GM12878 (cell line): ENCODE measurements around the gene DMD. TPM values are rescaled to one million over a fixed set of nuclear protein-coding genes. Genes with fewer than 3 reads are reported as not detected.

Experiments used
- ATAC-seq: fragments of 200-7000 bp; cut with Tn5 transposase; 3 replicates; pipeline ENCODE4 v1.9.1; 2020; ENCODE audit warnings: mild to moderate bottlenecking, moderate library complexity
- BruUV-seq: library from RNA; stranded (reverse); fragments of 400-500 nt; replicated peaks from 2 replicates; lab custom pipeline; 2021; lab: Mats Ljungman, UMichigan
- CTCF ChIA-PET: fragments of 300-600 bp; sonication (Branson Sonifier 250); formaldehyde crosslinking; extraction: SDS; loops from one replicate; lab custom pipeline; 2021; ENCODE audit warnings: inconsistent platforms; lab: Yijun Ruan, JAX
- POLR2A ChIA-PET: fragments of 350-600 bp; formaldehyde crosslinking; extraction: SDS; loops from one replicate; lab custom pipeline; 2021; ENCODE audit warnings: inconsistent platforms; lab: Charles Lee
- RAD21 ChIA-PET: fragments of 300-600 bp; sonication (Branson Sonifier 250); formaldehyde crosslinking; loops from one replicate; lab custom pipeline; 2023; ENCODE audit warnings: antibody characterized with exemption; ENCODE audit not compliant: unreplicated experiment; lab: Charles Lee
- SMC1A ChIA-PET: fragments of 300-600 bp; sonication (Branson Sonifier 250); formaldehyde crosslinking; loops from one replicate; lab custom pipeline; 2023; ENCODE audit not compliant: unreplicated experiment, uncharacterized antibody; lab: Charles Lee
- DNase-seq: peaks from one replicate; pipeline ENCODE4 v3.0.0-alpha.2; 2011; ENCODE audit warnings: low read depth, low spot score
- FAIRE-seq: peaks from 3 replicates; lab custom pipeline; 2011; peaks lifted over from hg19 to GRCh38; lab: Jason Lieb, UNC
- H2AFZ ChIP-seq: 2 replicates; pipeline ENCODE4 v1.6.0; 2011; ENCODE audit warnings: low read depth, low read length, control low read depth; ENCODE audit not compliant: control insufficient read depth
- H3K27ac ChIP-seq: 2 replicates; pipeline ENCODE4 v1.5.1; 2011; ENCODE audit warnings: control low read depth; ENCODE audit not compliant: control insufficient read depth, insufficient read depth
- H3K27me3 ChIP-seq, 2 experiments: replicated peaks in 1 of 2; 2 replicates each; pipeline versions ENCODE4 v1.6.0 to v1.6.1; 2011; ENCODE audit warnings: low read length in 1 of 2; ENCODE audit not compliant: control insufficient read depth in 2 of 2, insufficient read depth in 2 of 2
- H3K36me3 ChIP-seq, 2 experiments: 2 replicates each; pipeline ENCODE4 v1.5.1; 2011; ENCODE audit warnings: low read length in 1 of 2; ENCODE audit not compliant: control insufficient read depth in 2 of 2, insufficient read depth in 2 of 2
- H3K4me1 ChIP-seq: 2 replicates; pipeline ENCODE4 v1.6.1; 2011; ENCODE audit warnings: mild to moderate bottlenecking, low read length, moderate library complexity, mixed read lengths; ENCODE audit not compliant: control insufficient read depth, insufficient read depth
- H3K4me2 ChIP-seq: 2 replicates; pipeline ENCODE4 v1.6.0; 2011; ENCODE audit warnings: control low read depth; ENCODE audit not compliant: control insufficient read depth, insufficient read depth
- H3K4me3 ChIP-seq: fragments of 200-600 bp; sonication (generic); 2 replicates; pipeline ENCODE4 v1.5.1; 2016
- H3K79me2 ChIP-seq: 2 replicates; pipeline ENCODE4 v1.6.0; 2011; ENCODE audit warnings: low read length; ENCODE audit not compliant: control insufficient read depth, insufficient read depth
- H3K9ac ChIP-seq: 2 replicates; pipeline ENCODE4 v1.8.0; 2011; ENCODE audit warnings: low read length, control low read depth, mixed read lengths; ENCODE audit not compliant: control insufficient read depth, insufficient read depth
- H3K9me3 ChIP-seq: replicated peaks from 3 replicates; pipeline ENCODE4 v1.5.1; 2011; ENCODE audit warnings: mild to moderate bottlenecking, low read length; ENCODE audit not compliant: control insufficient read depth, insufficient read depth
- H4K20me1 ChIP-seq: 2 replicates; pipeline ENCODE4 v1.6.0; 2011; ENCODE audit not compliant: control insufficient read depth, insufficient read depth
- ASH2L ChIP-seq: fragments of 300-600, 200-600 bp; sonication (generic); IDR thresholded peaks from 2 replicates; pipeline ENCODE4 v1.6.1; 2017; ENCODE audit warnings: low read depth, mild to moderate bottlenecking, borderline replicate concordance
- EGR1 ChIP-seq, 2 experiments: IDR thresholded peaks; 1 replicate in 1 of 2; 2 replicates in 1 of 2; pipeline ENCODE4 v1.6.1; 2011 to 2012; ENCODE audit warnings: low read depth in 2 of 2, low read length in 2 of 2, borderline replicate concordance in 1 of 2, mild to moderate bottlenecking in 1 of 2, moderate library complexity in 1 of 2
- ESRRA ChIP-seq: IDR thresholded peaks from 2 replicates; pipeline ENCODE4 v1.6.1; 2012; ENCODE audit warnings: mild to moderate bottlenecking, low read length, improper control_type of control experiment
- IKZF1 ChIP-seq: fragments of 450-650 bp; conservative IDR thresholded peaks from 2 replicates; pipeline ENCODE4 v1.6.1; 2017; ENCODE audit warnings: antibody characterized with exemption, mild to moderate bottlenecking
- IRF5 ChIP-seq: fragments of 450-650 bp; IDR thresholded peaks from 2 replicates; pipeline ENCODE4 v1.6.1; 2017; ENCODE audit warnings: borderline replicate concordance
- KAT2A ChIP-seq: conservative IDR thresholded peaks from 2 replicates; pipeline ENCODE4 v1.6.1; 2011; ENCODE audit warnings: low read depth, low read length; ENCODE audit not compliant: control insufficient read depth
- NR2C2 ChIP-seq: IDR thresholded peaks from 2 replicates; pipeline ENCODE4 v1.6.1; 2011; ENCODE audit warnings: borderline replicate concordance, low read depth; ENCODE audit not compliant: control insufficient read depth, insufficient read length
- RCOR1 ChIP-seq: conservative IDR thresholded peaks from 2 replicates; pipeline ENCODE4 v1.6.1; 2012; ENCODE audit warnings: low read depth, low read length, improper control_type of control experiment
- RELB ChIP-seq: fragments of 450-650 bp; IDR thresholded peaks from 2 replicates; pipeline ENCODE4 v1.6.1; 2017; ENCODE audit warnings: low read depth, mild to moderate bottlenecking, moderate library complexity
- SMC3 ChIP-seq: IDR thresholded peaks from 2 replicates; pipeline ENCODE4 v1.6.1; 2011; ENCODE audit warnings: low read length, improper control_type of control experiment, borderline replicate concordance
- STAT1 ChIP-seq: fragments of 450-650 bp; conservative IDR thresholded peaks from 2 replicates; pipeline ENCODE4 v1.6.1; 2014; ENCODE audit warnings: antibody characterized with exemption, mild to moderate bottlenecking
- TBL1XR1 ChIP-seq: IDR thresholded peaks from 2 replicates; pipeline ENCODE4 v1.6.1; 2012; ENCODE audit warnings: low read depth, low read length, improper control_type of control experiment
- ZBED1 ChIP-seq: IDR thresholded peaks from 2 replicates; pipeline ENCODE4 v1.6.1; 2016; ENCODE audit warnings: borderline replicate concordance
- ZNF24 ChIP-seq: fragments of 450-650 bp; IDR thresholded peaks from 2 replicates; pipeline ENCODE4 v1.6.1; 2017; ENCODE audit warnings: antibody characterized with exemption, mild to moderate bottlenecking
- ZNF687 ChIP-seq: fragments of 450-650 bp; IDR thresholded peaks from 2 replicates; pipeline ENCODE4 v1.6.1; 2017; ENCODE audit warnings: mild to moderate bottlenecking, moderate library complexity
- WGBS: methylation state at CpG from one replicate; pipeline ENCODE4 v1.1.6; 2016; ENCODE audit warnings: low lambda C conversion rate; ENCODE audit not compliant: insufficient replicate concordance, insufficient coverage; ENCODE audit errors: missing lambda C conversion rate; 5-methylcytosine and 5-hydroxymethylcytosine counted together
- in situ Hi-C: fragments of 300-500 bp; cut with MboI; formaldehyde crosslinking; loops from 9 replicates; pipeline ENCODE4 v1.14.3; 2018; ENCODE audit warnings: mixed read lengths
- intact Hi-C: fragments of 100-400 bp; cut with micrococcal nuclease; formaldehyde crosslinking; loops from one replicate; pipeline ENCODE4 v1.14.2; 2022; ENCODE audit not compliant: unreplicated experiment
- polyA plus RNA-seq, 11 experiments: library from polyadenylated mRNA; depleted of rRNA in 4 of 11; unstranded in 6 of 11; stranded (reverse) in 5 of 11; fragments of >200 nt; fragmentation: Nextera tagmentation in 4 of 11; fragmentation: Illumina TruSeq in 1 of 11; extraction: Ambion mirVana in 4 of 11; extraction: Trizol in 1 of 11; gene quantifications; 1 replicate in 1 of 11; 2 replicates in 10 of 11; pipeline versions ENCODE4 v1.2.1 to v1.2.3, GENCODE V29; 2011 to 2016; ENCODE audit warnings: inconsistent platforms in 2 of 11, missing spikeins in 2 of 11, low read depth in 1 of 11
- total RNA-seq, 4 experiments: library from RNA; depleted of rRNA in 3 of 4; stranded (reverse); fragments of >200 nt in 3 of 4; fragmentation: Illumina TruSeq in 1 of 4; extraction: Trizol in 1 of 4; gene quantifications; 2 replicates each; pipeline versions ENCODE4 v1.2.1 to v1.2.3, GENCODE V29; 2013 to 2021

The DMD gene
- total and polyA plus RNA-seq, 10 of the 15 experiments (the other 5 are each of a cell fraction or from before 2014, with no cell fraction given): 1.4 to 24.3 (median 4.3) TPM

GRCh38 chrX:32874839-32875238 lies 336.5 kb downstream of the DMD start (continued):
- TF ChIP-seq STAT1 (no peak), ASH2L (no peak), TBL1XR1 (no peak), ESRRA (no peak), IKZF1 (no peak)

GRCh38 chrX:32873786-32874185 lies 337.6 kb downstream of the DMD start:
- Histone ChIP-seq H3K9ac (no peak overlapping the region), H3K36me3 (no peaks in the 10 kb centered on the region), H3K4me3 (no peak overlapping the region), H3K9me3 (no peaks in the 10 kb centered on the region), H3K4me1 (no peaks in the 10 kb centered on the region), H3K4me2 (no peak overlapping the region)
- FAIRE-seq: no peak
- DNase-seq: no peak
- ChIA-PET CTCF (no interaction called here), POLR2A (no interaction called here), RAD21 (no interaction called here)
- 0% methylated on average over 2 of the region's 2 CpGs for WGBS
- in situ Hi-C loops: no loop called here
- BruUV-seq: no TSS peak
- no peak for TF ChIP-seq NR2C2
- no peak for TF ChIP-seq RELB
- no peak for TF ChIP-seq ZNF687
- no peak for TF ChIP-seq STAT1
- TF ChIP-seq EGR1 (IDR thresholded peaks at IDR 0.05; ENCODE audit: borderline replicate concordance in 1 of 2, low read depth in 2 of 2, low read length in 2 of 2): no peak
- no peak for TF ChIP-seq ZBED1
- TF ChIP-seq RCOR1: no peak
- no peak for TF ChIP-seq KAT2A
- TF ChIP-seq ZNF24: no peak
- TF ChIP-seq IRF5: no peak
- TF ChIP-seq SMC3: no peak
- TF ChIP-seq, all 136 proteins: peak for 0
- Histone ChIP-seq H3K27me3 (no peaks in the 10 kb centered on the region), H3K27ac (no peak overlapping the region), H3K79me2 (no peaks in the 10 kb centered on the region), H2AFZ (no peak overlapping the region), H4K20me1 (no peaks in the 10 kb centered on the region)
- SMC1A ChIA-PET: no interaction called here
- no peak for ATAC-seq
- intact Hi-C loops: no loop called here
